K562 (cell line): Measurements from ENCODE around the gene SP6. TPM values are rescaled to one million over a fixed set of nuclear protein-coding genes. Genes with fewer than 3 reads are reported as not detected.
A peak's percentile ranks its signal among the peaks of the same experiment; 100 is the strongest.

Experiments
- ARID1B ChIP-seq: fragments of 450-650 bp; IDR thresholded peaks from 2 replicates; pipeline ENCODE4 v1.6.1; 2016; ENCODE audit warnings: antibody characterized with exemption, mild to moderate bottlenecking, inconsistent platforms
- BDP1 ChIP-seq: IDR thresholded peaks from 3 replicates; pipeline ENCODE4 v1.6.1; 2011; ENCODE audit not compliant: insufficient read length, insufficient read depth
- BRCA1 ChIP-seq, 2 experiments: fragments of 450-650 bp in 1 of 2; sonication (generic) in 1 of 2; formaldehyde crosslinking in 1 of 2; IDR thresholded peaks; 2 replicates each; pipeline versions ENCODE4 v1.5.0 to v1.6.1; 2017 to 2020; ENCODE audit warnings: mild to moderate bottlenecking in 1 of 2, missing genetic modification reagents in 1 of 2
- CC2D1A ChIP-seq: fragments of 450-650 bp; IDR thresholded peaks from 2 replicates; pipeline ENCODE4 v1.6.1; 2017; ENCODE audit warnings: mild to moderate bottlenecking
- ERF ChIP-seq: fragments of 450-650 bp; formaldehyde crosslinking; IDR thresholded peaks from 2 replicates; pipeline ENCODE4 v1.4.0; 2020; ENCODE audit warnings: mild to moderate bottlenecking, mixed read lengths
- FOSL1 ChIP-seq: fragments of 200-800 bp; sonication (Bioruptor generic); conservative IDR thresholded peaks from 2 replicates; pipeline ENCODE4 v1.6.1; 2016; ENCODE audit warnings: missing genetic modification characterization, missing compliant biosample characterization
- KLF13 ChIP-seq: fragments of 450-650 bp; IDR thresholded peaks from 2 replicates; pipeline ENCODE4 v1.6.1; 2016; ENCODE audit warnings: missing genetic modification characterization, low read depth, mild to moderate bottlenecking, missing compliant biosample characterization, moderate library complexity, borderline replicate concordance
- MLLT1 ChIP-seq, 2 experiments: fragments of 450-650 bp; IDR thresholded peaks; 2 replicates each; pipeline ENCODE4 v1.6.1; 2016
- NFE2 ChIP-seq: IDR thresholded peaks from 2 replicates; pipeline ENCODE4 v1.6.1; 2014; ENCODE audit warnings: antibody characterized with exemption, low read depth
- PTBP1 ChIP-seq: fragments of 200-400 bp; formaldehyde crosslinking; IDR thresholded peaks from 2 replicates; pipeline ENCODE4 v1.6.1; 2017; ENCODE audit warnings: low read depth, low read length
- PTRF ChIP-seq: fragments of 450-650 bp; IDR thresholded peaks from 2 replicates; pipeline ENCODE4 v1.6.1; 2016; ENCODE audit warnings: mild to moderate bottlenecking, missing genetic modification characterization, missing compliant biosample characterization
- RBM17 ChIP-seq: fragments of 200-400 bp; formaldehyde crosslinking; IDR thresholded peaks from 2 replicates; pipeline ENCODE4 v1.6.1; 2017; ENCODE audit warnings: low read depth, mild to moderate bottlenecking, low read length, borderline replicate concordance
- SAFB ChIP-seq: fragments of 200-400 bp; formaldehyde crosslinking; IDR thresholded peaks from 2 replicates; pipeline ENCODE4 v1.6.1; 2017; ENCODE audit warnings: low read depth, low read length, borderline replicate concordance
- SETDB1 ChIP-seq: IDR thresholded peaks from one replicate; pipeline ENCODE4 v1.6.1; 2012; ENCODE audit warnings: low read length, control low read depth, inconsistent platforms
- YBX1 ChIP-seq: fragments of 450-650 bp; IDR thresholded peaks from 2 replicates; pipeline ENCODE4 v1.7.1; 2016; ENCODE audit warnings: mild to moderate bottlenecking
- ZBTB17 ChIP-seq: fragments of 450-650 bp; formaldehyde crosslinking; IDR thresholded peaks from 2 replicates; pipeline ENCODE4 v1.4.0; 2020; ENCODE audit warnings: mild to moderate bottlenecking
- ZFX ChIP-seq: sonication (generic); formaldehyde crosslinking; IDR thresholded peaks from 2 replicates; pipeline ENCODE4 v1.8.0; 2022; ENCODE audit warnings: mild to moderate bottlenecking, missing genetic modification reagents, moderate library complexity
- ZNF184 ChIP-seq: sonication (generic); formaldehyde crosslinking; IDR thresholded peaks from 2 replicates; pipeline ENCODE4 v1.5.0; 2020; ENCODE audit warnings: missing genetic modification reagents
- ZNF263 ChIP-seq: sonication (generic); formaldehyde crosslinking; IDR thresholded peaks from 2 replicates; pipeline ENCODE4 v1.8.0; 2022; ENCODE audit warnings: mild to moderate bottlenecking, missing genetic modification reagents, borderline replicate concordance
- polyA plus RNA-seq, 8 experiments: library from polyadenylated mRNA; depleted of rRNA in 4 of 8; stranded (reverse) in 5 of 8; unstranded in 3 of 8; fragments of >200 nt; fragmentation: Nextera tagmentation in 2 of 8; fragmentation: Illumina TruSeq in 1 of 8; extraction: Ambion mirVana in 2 of 8; extraction: Trizol in 1 of 8; gene quantifications; 2 replicates each; pipeline versions ENCODE4 v1.2.1 to v1.2.3, GENCODE V29; 2011 to 2014; ENCODE audit warnings: inconsistent platforms in 1 of 8, missing spikeins in 1 of 8
- total RNA-seq, 7 experiments: library from RNA; depleted of rRNA in 6 of 7; stranded (reverse); fragments of >200 nt in 6 of 7; fragmentation: Illumina TruSeq in 2 of 7; extraction: Trizol in 2 of 7; gene quantifications; 2 replicates each; pipeline versions ENCODE4 v1.2.1 to v1.2.3, GENCODE V29; 2011 to 2021; ENCODE audit warnings: low replicate concordance in 1 of 7
- TF ChIP-seq, protein P1 (sequence below): fragments of 200-800 bp; sonication (Bioruptor generic); IDR thresholded peaks from 2 replicates; pipeline ENCODE4 v1.6.1; 2016; ENCODE audit warnings: missing genetic modification characterization, missing compliant biosample characterization
- TF ChIP-seq, protein P2 (sequence below): fragments of 450-650 bp; IDR thresholded peaks from 2 replicates; pipeline ENCODE4 v1.7.0; 2016; ENCODE audit warnings: borderline replicate concordance

The SP6 gene
- total and polyA plus RNA-seq, 9 of the 15 experiments (the other 6 are each of a cell fraction or from before 2014, with no cell fraction given) = 0.11 to 7.9 (median 2.2) TPM

- TF ChIP-seq BDP1 = no peak
- TF ChIP-seq ZNF184 = no peak
- TF ChIP-seq ARID1B = no peak
- TF ChIP-seq ERF = no peak
- TF ChIP-seq KLF13 (tag) = no peak
- no peak for TF ChIP-seq NFE2
- TF ChIP-seq PTRF (tag) = no peak
- TF ChIP-seq CC2D1A = no peak
- peak in 1 of 2 experiments; percentile 100; a peak in 2 of 4 replicates for TF ChIP-seq MLLT1 (IDR thresholded peaks at IDR 0.05)
- no peak for TF ChIP-seq BRCA1 (IDR thresholded peaks at IDR 0.05)
- no peak for TF ChIP-seq BRCA1 (CRISPR knock-in tag; IDR thresholded peaks at IDR 0.05)
- no peak for TF ChIP-seq FOSL1 (tag)
- no peak for TF ChIP-seq YBX1
- TF ChIP-seq, protein P1, sequence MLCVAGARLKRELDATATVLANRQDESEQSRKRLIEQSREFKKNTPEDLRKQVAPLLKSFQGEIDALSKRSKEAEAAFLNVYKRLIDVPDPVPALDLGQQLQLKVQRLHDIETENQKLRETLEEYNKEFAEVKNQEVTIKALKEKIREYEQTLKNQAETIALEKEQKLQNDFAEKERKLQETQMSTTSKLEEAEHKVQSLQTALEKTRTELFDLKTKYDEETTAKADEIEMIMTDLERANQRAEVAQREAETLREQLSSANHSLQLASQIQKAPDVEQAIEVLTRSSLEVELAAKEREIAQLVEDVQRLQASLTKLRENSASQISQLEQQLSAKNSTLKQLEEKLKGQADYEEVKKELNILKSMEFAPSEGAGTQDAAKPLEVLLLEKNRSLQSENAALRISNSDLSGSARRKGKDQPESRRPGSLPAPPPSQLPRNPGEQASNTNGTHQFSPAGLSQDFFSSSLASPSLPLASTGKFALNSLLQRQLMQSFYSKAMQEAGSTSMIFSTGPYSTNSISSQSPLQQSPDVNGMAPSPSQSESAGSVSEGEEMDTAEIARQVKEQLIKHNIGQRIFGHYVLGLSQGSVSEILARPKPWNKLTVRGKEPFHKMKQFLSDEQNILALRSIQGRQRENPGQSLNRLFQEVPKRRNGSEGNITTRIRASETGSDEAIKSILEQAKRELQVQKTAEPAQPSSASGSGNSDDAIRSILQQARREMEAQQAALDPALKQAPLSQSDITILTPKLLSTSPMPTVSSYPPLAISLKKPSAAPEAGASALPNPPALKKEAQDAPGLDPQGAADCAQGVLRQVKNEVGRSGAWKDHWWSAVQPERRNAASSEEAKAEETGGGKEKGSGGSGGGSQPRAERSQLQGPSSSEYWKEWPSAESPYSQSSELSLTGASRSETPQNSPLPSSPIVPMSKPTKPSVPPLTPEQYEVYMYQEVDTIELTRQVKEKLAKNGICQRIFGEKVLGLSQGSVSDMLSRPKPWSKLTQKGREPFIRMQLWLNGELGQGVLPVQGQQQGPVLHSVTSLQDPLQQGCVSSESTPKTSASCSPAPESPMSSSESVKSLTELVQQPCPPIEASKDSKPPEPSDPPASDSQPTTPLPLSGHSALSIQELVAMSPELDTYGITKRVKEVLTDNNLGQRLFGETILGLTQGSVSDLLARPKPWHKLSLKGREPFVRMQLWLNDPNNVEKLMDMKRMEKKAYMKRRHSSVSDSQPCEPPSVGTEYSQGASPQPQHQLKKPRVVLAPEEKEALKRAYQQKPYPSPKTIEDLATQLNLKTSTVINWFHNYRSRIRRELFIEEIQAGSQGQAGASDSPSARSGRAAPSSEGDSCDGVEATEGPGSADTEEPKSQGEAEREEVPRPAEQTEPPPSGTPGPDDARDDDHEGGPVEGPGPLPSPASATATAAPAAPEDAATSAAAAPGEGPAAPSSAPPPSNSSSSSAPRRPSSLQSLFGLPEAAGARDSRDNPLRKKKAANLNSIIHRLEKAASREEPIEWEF (CRISPR knock-in tag) = no peak
- no peak for TF ChIP-seq SETDB1
- no peak for TF ChIP-seq ZBTB17 (CRISPR knock-in tag)
- peak; percentile 87 for TF ChIP-seq ZNF263 (CRISPR knock-in tag)
- TF ChIP-seq RBM17 = no peak
- TF ChIP-seq SAFB = no peak
- TF ChIP-seq, protein P2, sequence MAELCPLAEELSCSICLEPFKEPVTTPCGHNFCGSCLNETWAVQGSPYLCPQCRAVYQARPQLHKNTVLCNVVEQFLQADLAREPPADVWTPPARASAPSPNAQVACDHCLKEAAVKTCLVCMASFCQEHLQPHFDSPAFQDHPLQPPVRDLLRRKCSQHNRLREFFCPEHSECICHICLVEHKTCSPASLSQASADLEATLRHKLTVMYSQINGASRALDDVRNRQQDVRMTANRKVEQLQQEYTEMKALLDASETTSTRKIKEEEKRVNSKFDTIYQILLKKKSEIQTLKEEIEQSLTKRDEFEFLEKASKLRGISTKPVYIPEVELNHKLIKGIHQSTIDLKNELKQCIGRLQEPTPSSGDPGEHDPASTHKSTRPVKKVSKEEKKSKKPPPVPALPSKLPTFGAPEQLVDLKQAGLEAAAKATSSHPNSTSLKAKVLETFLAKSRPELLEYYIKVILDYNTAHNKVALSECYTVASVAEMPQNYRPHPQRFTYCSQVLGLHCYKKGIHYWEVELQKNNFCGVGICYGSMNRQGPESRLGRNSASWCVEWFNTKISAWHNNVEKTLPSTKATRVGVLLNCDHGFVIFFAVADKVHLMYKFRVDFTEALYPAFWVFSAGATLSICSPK = no peak
- peak; percentile 64 for TF ChIP-seq ZFX
- TF ChIP-seq PTBP1 = no peak
Observed at GRCh38 chr17:47895856-47896671, 45.1 kb upstream of the SP6 start, which contains the start of gene SP2 (continued).
